WTC11 (cell line): ENCODE results near the gene BANF2. TPM values are rescaled to one million over a fixed set of nuclear protein-coding genes. Genes with fewer than 3 reads are reported as not detected.

Source experiments
- ATAC-seq: fragments of 200-7000 bp; cut with Tn5 transposase; 2 replicates; pipeline ENCODE4 v1.10.0; 2021; ENCODE audit warnings: mild to moderate bottlenecking, moderate library complexity
- CTCF ChIA-PET: fragments of 300-600 bp; sonication (Branson Sonifier 250); formaldehyde crosslinking; loops from one replicate; lab custom pipeline; 2021; ENCODE audit warnings: antibody characterized with exemption; lab: Charles Lee
- POLR2A ChIA-PET: fragments of 350-600 bp; sonication (Branson Sonifier 250); formaldehyde crosslinking; loops from one replicate; lab custom pipeline; 2021; ENCODE audit warnings: antibody characterized with exemption; lab: Charles Lee
- DNase-seq: peaks from one replicate; pipeline ENCODE4 v3.0.0; 2021; ENCODE audit warnings: low spot score
- H3K27ac Mint-ChIP-seq: 2 replicates; pipeline ENCODE4 v1.8.0; 2021; ENCODE audit warnings: mixed read lengths
- H3K27me3 Mint-ChIP-seq: 2 replicates; pipeline ENCODE4 v1.8.0; 2021; ENCODE audit warnings: low read depth, mild to moderate bottlenecking, moderate library complexity, mixed read lengths
- H3K36me3 Mint-ChIP-seq: 2 replicates; pipeline ENCODE4 v1.8.0; 2021; ENCODE audit warnings: mixed read lengths
- H3K4me1 Mint-ChIP-seq: 2 replicates; pipeline ENCODE4 v1.8.0; 2022; ENCODE audit warnings: mixed read lengths
- H3K4me3 Mint-ChIP-seq: 2 replicates; pipeline ENCODE4 v1.8.0; 2021; ENCODE audit warnings: mild to moderate bottlenecking, moderate library complexity, mixed read lengths
- H3K9me3 Mint-ChIP-seq: 2 replicates; pipeline ENCODE4 v1.8.0; 2021; ENCODE audit warnings: mixed read lengths
- ATF3 ChIP-seq: sonication (generic); formaldehyde crosslinking; conservative IDR thresholded peaks from 2 replicates; pipeline ENCODE4 v1.8.1; 2022; ENCODE audit warnings: mild to moderate bottlenecking, missing genetic modification reagents
- CREB1 ChIP-seq: sonication (generic); formaldehyde crosslinking; IDR thresholded peaks from 2 replicates; pipeline ENCODE4 v1.8.0; 2023; ENCODE audit warnings: mild to moderate bottlenecking, missing genetic modification reagents
- ELF4 ChIP-seq: sonication (generic); formaldehyde crosslinking; IDR thresholded peaks from 2 replicates; pipeline ENCODE4 v1.8.1; 2022; ENCODE audit warnings: low read depth, mild to moderate bottlenecking, moderate library complexity, missing genetic modification reagents
- ESRRA ChIP-seq: sonication (generic); formaldehyde crosslinking; IDR thresholded peaks from 2 replicates; pipeline ENCODE4 v1.8.1; 2022; ENCODE audit warnings: mild to moderate bottlenecking, missing genetic modification reagents, borderline replicate concordance
- FOXJ3 ChIP-seq: sonication (generic); formaldehyde crosslinking; IDR thresholded peaks from 2 replicates; pipeline ENCODE4 v1.9.0; 2021; ENCODE audit warnings: missing genetic modification reagents, mild to moderate bottlenecking, borderline replicate concordance
- FOXK1 ChIP-seq: sonication (generic); formaldehyde crosslinking; IDR thresholded peaks from 2 replicates; pipeline ENCODE4 v1.8.0; 2022; ENCODE audit warnings: mild to moderate bottlenecking, moderate library complexity, missing genetic modification reagents
- FOXP4 ChIP-seq: sonication (generic); formaldehyde crosslinking; IDR thresholded peaks from 2 replicates; pipeline ENCODE4 v1.8.0; 2022; ENCODE audit warnings: mild to moderate bottlenecking, missing genetic modification reagents
- IRF1 ChIP-seq: sonication (generic); formaldehyde crosslinking; IDR thresholded peaks from 2 replicates; pipeline ENCODE4 v1.8.0; 2023; ENCODE audit warnings: missing genetic modification reagents
- IRF2 ChIP-seq: sonication (generic); formaldehyde crosslinking; IDR thresholded peaks from 2 replicates; pipeline ENCODE4 v1.8.0; 2022; ENCODE audit warnings: low read depth, missing genetic modification reagents, borderline replicate concordance
- MAX ChIP-seq: sonication (generic); formaldehyde crosslinking; IDR thresholded peaks from 2 replicates; pipeline ENCODE4 v1.8.0; 2022; ENCODE audit warnings: mild to moderate bottlenecking, missing genetic modification reagents
- NR2C2 ChIP-seq: sonication (generic); formaldehyde crosslinking; IDR thresholded peaks from 2 replicates; pipeline ENCODE4 v1.8.0; 2022; ENCODE audit warnings: mild to moderate bottlenecking, missing genetic modification reagents
- NR3C1 ChIP-seq: sonication (generic); formaldehyde crosslinking; conservative IDR thresholded peaks from 2 replicates; pipeline ENCODE4 v1.8.1; 2023; ENCODE audit warnings: low read depth, mild to moderate bottlenecking, missing genetic modification reagents
- PREB ChIP-seq: sonication (generic); formaldehyde crosslinking; IDR thresholded peaks from 2 replicates; pipeline ENCODE4 v1.8.1; 2022; ENCODE audit warnings: mild to moderate bottlenecking, missing genetic modification reagents, moderate library complexity, borderline replicate concordance
- PRRX2 ChIP-seq: fragments of 250-450 bp; sonication (Bioruptor Pico); IDR thresholded peaks from 2 replicates; pipeline ENCODE4 v1.8.0; 2021; ENCODE audit warnings: mild to moderate bottlenecking
- RELA ChIP-seq: sonication (generic); formaldehyde crosslinking; IDR thresholded peaks from 2 replicates; pipeline ENCODE4 v1.8.1; 2022; ENCODE audit warnings: missing genetic modification reagents, mild to moderate bottlenecking, borderline replicate concordance
- RORB ChIP-seq: fragments of 250-450 bp; sonication (Bioruptor Pico); IDR thresholded peaks from 2 replicates; pipeline ENCODE4 v1.9.0; 2021; ENCODE audit warnings: mild to moderate bottlenecking
- SOX15 ChIP-seq: fragments of 250-450 bp; sonication (Bioruptor Pico); IDR thresholded peaks from 2 replicates; pipeline ENCODE4 v1.9.0; 2021; ENCODE audit warnings: mild to moderate bottlenecking
- SP1 ChIP-seq: sonication (generic); formaldehyde crosslinking; conservative IDR thresholded peaks from 2 replicates; pipeline ENCODE4 v1.8.1; 2022; ENCODE audit warnings: missing genetic modification reagents
- TCF7 ChIP-seq: sonication (generic); formaldehyde crosslinking; IDR thresholded peaks from 2 replicates; pipeline ENCODE4 v1.8.0; 2022; ENCODE audit warnings: mild to moderate bottlenecking, low read depth, missing genetic modification reagents, moderate library complexity
- USF1 ChIP-seq: sonication (generic); formaldehyde crosslinking; IDR thresholded peaks from 2 replicates; pipeline ENCODE4 v1.8.0; 2022; ENCODE audit warnings: mild to moderate bottlenecking, missing genetic modification reagents
- ZBTB43 ChIP-seq: sonication (generic); formaldehyde crosslinking; IDR thresholded peaks from 2 replicates; pipeline ENCODE4 v1.8.1; 2023; ENCODE audit warnings: mild to moderate bottlenecking, missing genetic modification reagents
- ZNF121 ChIP-seq: sonication (generic); formaldehyde crosslinking; IDR thresholded peaks from 2 replicates; pipeline ENCODE4 v1.8.0; 2023; ENCODE audit warnings: missing genetic modification reagents
- ZNF138 ChIP-seq: sonication (generic); formaldehyde crosslinking; conservative IDR thresholded peaks from 2 replicates; pipeline ENCODE4 v1.8.1; 2022; ENCODE audit warnings: mild to moderate bottlenecking, moderate library complexity, missing genetic modification reagents
- ZNF396 ChIP-seq: fragments of 250-450 bp; sonication (Bioruptor Pico); IDR thresholded peaks from 2 replicates; pipeline ENCODE4 v1.8.0; 2021; ENCODE audit warnings: mild to moderate bottlenecking, moderate library complexity, borderline replicate concordance
- ZNF512 ChIP-seq: sonication (generic); formaldehyde crosslinking; IDR thresholded peaks from 2 replicates; pipeline ENCODE4 v1.8.1; 2022; ENCODE audit warnings: missing genetic modification reagents, borderline replicate concordance
- ZNF671 ChIP-seq: fragments of 250-450 bp; sonication (Bioruptor Pico); IDR thresholded peaks from 2 replicates; pipeline ENCODE4 v1.8.0; 2021; ENCODE audit warnings: mild to moderate bottlenecking
- total RNA-seq: library from RNA; stranded (reverse); gene quantifications from 3 replicates; pipeline ENCODE4 v1.2.3, GENCODE V29; 2021

BANF2 gene
- total RNA-seq, 1 experiment from 2014 or later, result not detected

GRCh38 chr20:17732907-17733521, 33.2 kb downstream of the BANF2 start:
- H3K27me3 Mint-ChIP-seq, result no peaks in the 10 kb centered on the region
- no peak for TF ChIP-seq SP1
- TF ChIP-seq FOXP4 (CRISPR knock-in tag), result no peak
- TF ChIP-seq ATF3 (CRISPR knock-in tag), result no peak
- TF ChIP-seq ESRRA (CRISPR knock-in tag), result no peak
- no peak for TF ChIP-seq MAX
- no peak for TF ChIP-seq RORB (CRISPR knock-in tag)
- no peak for TF ChIP-seq IRF1 (CRISPR knock-in tag)
- no peak for TF ChIP-seq TCF7 (CRISPR knock-in tag)
- no peak for TF ChIP-seq PRRX2
- no peak for TF ChIP-seq ZNF138 (CRISPR knock-in tag)
- no peak for TF ChIP-seq FOXJ3 (CRISPR knock-in tag)
- TF ChIP-seq ZBTB43 (CRISPR knock-in tag), result no peak
- peaks cover 20% of the 10 kb centered on the region for H3K4me1 Mint-ChIP-seq
- no peak for DNase-seq
- peaks cover 23% of the 10 kb centered on the region for H3K36me3 Mint-ChIP-seq
- ATAC-seq, result no peak
- H3K27ac Mint-ChIP-seq, result peak overlapping the region; percentile 54; the same call in 1 of the 2 replicates
- no peak overlapping the region for H3K4me3 Mint-ChIP-seq
- H3K9me3 Mint-ChIP-seq, result peaks cover 25% of the 10 kb centered on the region
- ChIA-PET POLR2A (no interaction called here), CTCF (interaction anchor here (1.7 to 2.1 kb wide), 2 partner anchors 50 to 206 kb away, joined by 6 read pairs; no protein-coding TSS in a partner anchor)

- no peak overlapping the region for H3K4me3 Mint-ChIP-seq
- no peak for ATAC-seq
- H3K27me3 Mint-ChIP-seq, result no peaks in the 10 kb centered on the region
- TF ChIP-seq ZNF396 (CRISPR knock-in tag) (no peak), USF1 (CRISPR knock-in tag) (no peak), FOXJ3 (CRISPR knock-in tag) (no peak), ZNF121 (no peak), CREB1 (CRISPR knock-in tag) (no peak), ZNF512 (CRISPR knock-in tag) (no peak), NR2C2 (no peak), TCF7 (CRISPR knock-in tag) (no peak), RELA (CRISPR knock-in tag) (no peak), ZNF671 (CRISPR knock-in tag) (no peak), PREB (CRISPR knock-in tag) (no peak), NR3C1 (CRISPR knock-in tag) (no peak), IRF2 (no peak), FOXK1 (CRISPR knock-in tag) (no peak), ELF4 (CRISPR knock-in tag) (no peak), IRF1 (CRISPR knock-in tag) (no peak), SOX15 (CRISPR knock-in tag) (no peak)
- DNase-seq, result no peak
- H3K9me3 Mint-ChIP-seq, result peaks cover 33% of the 10 kb centered on the region
- peaks cover 20% of the 10 kb centered on the region for H3K4me1 Mint-ChIP-seq
- CTCF ChIA-PET, result interaction anchor here (2.1 kb wide), 1 partner anchor 205 kb away, joined by 6 read pairs; no protein-coding TSS in a partner anchor
- no peak overlapping the region for H3K27ac Mint-ChIP-seq
- H3K36me3 Mint-ChIP-seq, result peaks cover 31% of the 10 kb centered on the region
- POLR2A ChIA-PET, result no interaction called here
Measured at GRCh38 chr20:17733767-17734304, 34.1 kb downstream of the BANF2 start.
